ENCODE data around the gene ADAMTS2. TPM values are rescaled to one million over a fixed set of nuclear protein-coding genes. Genes with fewer than 3 reads are reported as not detected.

Gene ADAMTS2
- total and polyA plus RNA-seq, 5 donors from 2014 or later: 0.03 TPM; not detected in 4

DNA sequence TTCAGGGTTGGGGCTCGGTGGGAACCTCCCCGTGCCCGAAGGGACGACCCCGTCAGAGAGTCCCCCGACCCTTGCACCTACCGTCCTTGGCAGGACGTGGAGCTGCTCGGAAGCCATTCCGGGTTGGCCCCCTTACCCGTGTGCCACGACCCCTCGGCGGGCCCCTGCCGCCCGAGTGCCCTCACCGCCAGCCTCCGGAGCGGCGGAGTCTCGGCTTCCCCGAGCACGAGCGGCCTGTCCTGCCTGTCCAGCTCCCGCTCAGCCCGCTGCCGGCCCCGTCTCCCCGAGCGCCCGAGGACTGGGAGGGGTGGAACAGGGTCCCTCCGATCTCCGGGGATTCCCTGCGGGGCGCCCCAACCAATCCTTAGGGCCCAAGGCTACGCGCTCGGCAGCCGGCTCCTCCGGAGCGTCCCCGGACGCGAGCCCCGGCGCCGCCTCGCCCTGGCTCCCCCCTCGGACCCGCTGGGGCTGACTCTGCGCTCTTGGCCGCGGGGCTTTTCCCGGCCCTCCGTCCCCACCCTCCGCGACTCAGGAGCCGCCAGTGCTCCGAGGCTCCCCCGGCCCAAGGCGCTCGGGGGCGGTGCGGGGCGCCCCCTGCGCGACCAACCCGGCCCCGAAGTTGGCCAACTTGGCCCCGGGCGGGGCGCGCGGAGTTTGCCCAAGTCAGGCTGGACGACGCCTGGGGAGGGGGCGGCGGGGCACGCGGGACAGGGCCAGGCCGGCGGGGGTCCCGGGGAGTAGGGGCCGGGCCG is 654 bp downstream of the ADAMTS2 start:
- Mint-ChIP-seq H3K4me1 (peaks cover 0 to 27% (median 3%) of the 10 kb centered on the region in 4 donors), H3K36me3 (no peaks in the 10 kb centered on the region), H3K27ac (no peak overlapping the region), H3K9me3 (peaks cover 0 to 4% (median 0%) of the 10 kb centered on the region in 7 donors), H3K4me3 (no peak overlapping the region), H3K27me3 (peaks cover 53% of the 10 kb centered on the region)
- no peak for DNase-seq
- no peaks in the 10 kb centered on the region for H3K36me3 ChIP-seq (ENCODE audit: control insufficient read depth, insufficient read depth, low read length)
- H3K27me3 ChIP-seq (ENCODE audit: control insufficient read depth, insufficient read depth, low read length): peaks cover 8% of the 10 kb centered on the region
- H3K4me3 ChIP-seq (ENCODE audit: low read depth, low read length): no peak overlapping the region
- H3K27ac ChIP-seq (ENCODE audit: insufficient read depth, low read length, poor library complexity, severe bottlenecking): no peak overlapping the region
- ATAC-seq (ENCODE audit: low read depth in 2 of 2): peak in 1 of 2 donors; percentile 19
- peaks cover 15% of the 10 kb centered on the region for H3K4me1 ChIP-seq (ENCODE audit: control insufficient read depth, insufficient read depth, low read length, poor library complexity, severe bottlenecking)
- no peaks in the 10 kb centered on the region for H3K9me3 ChIP-seq (ENCODE audit: control insufficient read depth in 2 of 2, low read length in 2 of 2)

DNA sequence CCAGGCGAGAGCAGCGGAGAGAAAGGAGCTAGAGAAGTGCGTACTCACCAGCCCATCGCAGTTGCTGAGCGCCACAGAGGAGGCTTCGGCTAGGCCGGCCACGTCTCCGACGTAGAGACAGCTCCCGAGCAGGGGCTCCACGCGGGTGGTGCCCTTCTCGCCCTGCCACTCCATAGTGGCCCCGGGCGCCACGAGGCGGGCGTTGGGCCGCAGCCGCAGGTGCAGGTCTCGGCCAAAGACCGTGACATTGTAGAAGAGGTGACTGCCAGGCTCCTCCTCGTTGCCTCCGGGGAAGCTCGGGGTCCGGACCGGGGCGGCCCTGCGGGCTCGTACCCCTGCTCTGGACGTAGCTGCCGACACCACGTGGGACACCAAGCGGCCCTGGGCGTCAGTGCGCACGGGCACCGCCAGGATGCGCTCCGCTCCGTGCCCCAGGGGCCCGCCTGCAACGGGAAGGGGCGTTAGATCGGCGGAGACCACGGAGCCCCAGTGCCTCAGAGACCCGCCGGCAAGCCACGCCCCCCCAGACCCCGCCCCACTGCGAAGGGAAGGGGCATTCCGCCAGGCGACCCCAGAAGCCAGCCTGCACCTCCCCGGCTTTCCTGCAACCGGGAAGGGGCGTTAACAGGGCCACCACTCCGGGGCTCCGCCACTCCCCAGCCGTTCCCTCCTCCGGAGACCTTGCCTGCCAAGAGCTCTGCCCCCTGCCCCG is 1.4 kb downstream of the ADAMTS2 start:
- H3K27ac Mint-ChIP-seq: no peak overlapping the region
- peaks cover 0 to 27% (median 3%) of the 10 kb centered on the region in 4 donors for H3K4me1 Mint-ChIP-seq
- H3K27me3 Mint-ChIP-seq: peaks cover 53% of the 10 kb centered on the region
- peak overlapping the region in 2 of 4 donors; percentile 48 to 62 for H3K4me3 Mint-ChIP-seq
- no peaks in the 10 kb centered on the region for H3K36me3 ChIP-seq (ENCODE audit: control insufficient read depth, insufficient read depth, low read length)
- H3K4me1 ChIP-seq (ENCODE audit: control insufficient read depth, insufficient read depth, low read length, poor library complexity, severe bottlenecking): peaks cover 15% of the 10 kb centered on the region
- no peak for ATAC-seq (ENCODE audit: low read depth in 2 of 2)
- no peak for DNase-seq
- no peaks in the 10 kb centered on the region for H3K36me3 Mint-ChIP-seq
- H3K9me3 ChIP-seq (ENCODE audit: control insufficient read depth in 2 of 2, low read length in 2 of 2): no peaks in the 10 kb centered on the region
- no peak overlapping the region for H3K4me3 ChIP-seq (ENCODE audit: low read depth, low read length)
- H3K27me3 ChIP-seq (ENCODE audit: control insufficient read depth, insufficient read depth, low read length): peaks cover 8% of the 10 kb centered on the region
- H3K9me3 Mint-ChIP-seq: peaks cover 0 to 4% (median 0%) of the 10 kb centered on the region in 7 donors
- H3K27ac ChIP-seq (ENCODE audit: insufficient read depth, low read length, poor library complexity, severe bottlenecking): no peak overlapping the region

DNA sequence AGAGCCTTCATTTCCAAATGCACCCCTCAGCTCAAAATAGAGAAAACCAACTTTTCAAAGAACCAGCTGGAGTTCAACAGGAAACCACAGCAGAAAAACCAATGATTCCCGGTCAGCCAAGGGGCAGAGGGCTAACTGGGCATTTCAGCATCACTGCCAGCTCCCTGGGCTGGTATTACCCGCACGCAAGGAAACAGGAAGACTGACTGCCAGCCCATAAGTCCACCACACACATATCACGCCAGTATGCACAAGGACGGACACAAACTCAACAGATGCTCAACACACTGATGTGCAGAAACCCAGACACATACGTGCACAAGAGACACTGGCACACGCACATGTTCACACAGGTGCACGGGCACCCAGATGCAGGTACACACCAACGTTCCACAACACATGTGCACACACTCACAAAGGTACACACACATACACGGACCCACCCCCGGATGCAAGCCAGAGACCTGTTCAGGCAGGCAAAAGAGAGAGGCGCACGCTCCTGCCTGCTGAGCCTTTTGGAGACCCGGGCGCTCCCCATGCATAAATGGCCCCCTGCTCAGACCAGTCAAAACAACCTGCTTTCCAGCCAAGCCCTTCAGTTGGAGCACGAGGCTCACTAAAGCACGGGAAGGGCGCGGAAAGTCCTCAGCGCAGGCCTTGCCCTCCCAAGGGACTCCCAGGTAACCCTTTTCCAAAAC is 2.1 kb downstream of the ADAMTS2 start:
- DNase-seq: no peak
- peaks cover 58% of the 10 kb centered on the region for H3K27me3 Mint-ChIP-seq
- Histone ChIP-seq H3K36me3 (ENCODE audit: control insufficient read depth, insufficient read depth, low read length) (no peaks in the 10 kb centered on the region), H3K27me3 (ENCODE audit: control insufficient read depth, insufficient read depth, low read length) (peaks cover 8% of the 10 kb centered on the region), H3K27ac (ENCODE audit: insufficient read depth, low read length, poor library complexity, severe bottlenecking) (no peak overlapping the region), H3K4me1 (ENCODE audit: control insufficient read depth, insufficient read depth, low read length, poor library complexity, severe bottlenecking) (peaks cover 15% of the 10 kb centered on the region), H3K4me3 (ENCODE audit: low read depth, low read length) (no peak overlapping the region), H3K9me3 (ENCODE audit: control insufficient read depth in 2 of 2, low read length in 2 of 2) (no peaks in the 10 kb centered on the region)
- ATAC-seq (ENCODE audit: low read depth in 2 of 2): no peak
- peaks cover 0 to 4% (median 0%) of the 10 kb centered on the region in 7 donors for H3K9me3 Mint-ChIP-seq
- H3K36me3 Mint-ChIP-seq: no peaks in the 10 kb centered on the region
- H3K27ac Mint-ChIP-seq: no peak overlapping the region
- peak overlapping the region in 3 of 4 donors; percentile 47 to 62 (median 48) for H3K4me3 Mint-ChIP-seq
- peaks cover 0 to 27% (median 3%) of the 10 kb centered on the region in 4 donors for H3K4me1 Mint-ChIP-seq

DNA sequence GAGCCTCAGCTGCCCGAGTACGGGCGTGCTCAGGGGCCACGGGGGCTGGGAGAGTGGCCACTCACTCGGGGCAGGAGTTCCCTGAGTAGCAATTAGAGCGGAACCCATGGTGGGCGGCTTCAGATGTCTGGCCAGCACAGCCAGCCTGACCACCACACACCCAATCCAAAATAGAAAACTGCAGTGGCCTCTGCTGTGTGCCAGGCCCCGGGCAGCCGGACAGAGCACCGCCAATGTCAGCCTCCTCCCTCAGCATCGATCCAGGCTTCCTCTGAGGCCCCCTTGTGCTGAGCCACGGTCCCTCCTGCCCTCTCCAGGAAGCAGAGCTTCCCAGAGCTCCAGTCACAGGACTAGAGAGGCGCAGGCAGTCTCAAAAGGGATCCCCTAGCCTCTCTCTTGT is 2.7 kb downstream of the ADAMTS2 start:
- H3K9me3 Mint-ChIP-seq: peaks cover 0 to 4% (median 0%) of the 10 kb centered on the region in 7 donors
- peaks cover 15% of the 10 kb centered on the region for H3K4me1 ChIP-seq (ENCODE audit: control insufficient read depth, insufficient read depth, low read length, poor library complexity, severe bottlenecking)
- DNase-seq (no peak), ATAC-seq (ENCODE audit: low read depth in 2 of 2) (no peak)
- no peaks in the 10 kb centered on the region for H3K36me3 ChIP-seq (ENCODE audit: control insufficient read depth, insufficient read depth, low read length)
- H3K4me3 ChIP-seq (ENCODE audit: low read depth, low read length): no peak overlapping the region
- H3K27ac Mint-ChIP-seq: no peak overlapping the region
- H3K9me3 ChIP-seq (ENCODE audit: control insufficient read depth in 2 of 2, low read length in 2 of 2): no peaks in the 10 kb centered on the region
- no peak overlapping the region for H3K4me3 Mint-ChIP-seq
- no peaks in the 10 kb centered on the region for H3K36me3 Mint-ChIP-seq
- H3K27ac ChIP-seq (ENCODE audit: insufficient read depth, low read length, poor library complexity, severe bottlenecking): no peak overlapping the region
- peaks cover 52% of the 10 kb centered on the region for H3K27me3 Mint-ChIP-seq
- peaks cover 0 to 27% (median 3%) of the 10 kb centered on the region in 4 donors for H3K4me1 Mint-ChIP-seq
- H3K27me3 ChIP-seq (ENCODE audit: control insufficient read depth, insufficient read depth, low read length): peaks cover 8% of the 10 kb centered on the region

DNA sequence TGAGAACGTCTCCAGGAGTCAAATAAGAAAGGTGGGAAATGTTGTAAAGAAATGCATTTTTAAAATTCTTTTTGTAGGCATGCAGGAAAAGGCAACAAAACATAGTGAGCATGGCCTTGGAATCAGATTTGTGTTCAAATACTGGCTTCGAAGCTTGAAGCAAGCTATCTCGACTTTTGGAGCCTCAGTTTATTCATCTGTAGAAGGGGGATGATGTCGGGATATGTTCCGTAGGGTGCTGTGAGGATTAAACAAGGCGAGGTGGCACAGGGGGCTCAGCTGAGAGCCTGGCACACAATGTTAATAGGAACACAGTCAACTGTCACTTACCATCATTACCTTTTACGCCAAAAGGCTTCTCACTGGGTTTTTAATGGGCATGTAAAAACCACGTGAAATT is 4.8 kb downstream of the ADAMTS2 start:
- no peak overlapping the region for H3K4me3 Mint-ChIP-seq
- DNase-seq (no peak), ATAC-seq (ENCODE audit: low read depth in 2 of 2) (no peak)
- H3K27ac Mint-ChIP-seq: no peak overlapping the region
- Histone ChIP-seq H3K4me3 (ENCODE audit: low read depth, low read length) (no peak overlapping the region), H3K27ac (ENCODE audit: insufficient read depth, low read length, poor library complexity, severe bottlenecking) (no peak overlapping the region), H3K36me3 (ENCODE audit: control insufficient read depth, insufficient read depth, low read length) (no peaks in the 10 kb centered on the region), H3K9me3 (ENCODE audit: control insufficient read depth in 2 of 2, low read length in 2 of 2) (no peaks in the 10 kb centered on the region), H3K27me3 (ENCODE audit: control insufficient read depth, insufficient read depth, low read length) (peaks cover 4% of the 10 kb centered on the region), H3K4me1 (ENCODE audit: control insufficient read depth, insufficient read depth, low read length, poor library complexity, severe bottlenecking) (peaks cover 15% of the 10 kb centered on the region)
- peaks cover 0 to 4% (median 0%) of the 10 kb centered on the region in 7 donors for H3K9me3 Mint-ChIP-seq
- H3K27me3 Mint-ChIP-seq: peaks cover 32% of the 10 kb centered on the region
- peaks cover 0 to 12% (median 4%) of the 10 kb centered on the region in 4 donors for H3K4me1 Mint-ChIP-seq
- H3K36me3 Mint-ChIP-seq: no peaks in the 10 kb centered on the region

DNA sequence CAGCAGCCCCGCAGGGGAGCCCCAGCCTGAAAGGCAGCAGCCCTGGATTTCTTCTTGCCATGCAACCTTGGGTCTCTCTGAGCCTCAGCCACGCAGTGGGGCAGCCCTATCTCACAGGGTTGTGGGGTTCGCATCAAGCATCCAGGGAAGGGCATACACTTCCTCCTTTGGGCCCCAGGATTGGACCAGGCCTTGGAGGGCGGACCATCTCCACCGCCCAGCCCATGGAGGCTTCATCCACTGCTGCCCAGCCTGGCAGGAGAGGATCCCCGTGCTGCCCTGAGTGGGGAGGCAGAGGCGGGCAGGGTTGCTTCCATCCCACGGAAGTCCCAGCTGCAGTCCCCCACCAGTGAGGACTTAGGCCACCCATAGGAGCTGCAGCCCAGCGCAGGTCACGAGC is 5.3 kb downstream of the ADAMTS2 start:
- Mint-ChIP-seq H3K27me3 (peaks cover 32% of the 10 kb centered on the region), H3K4me1 (peaks cover 0 to 12% (median 4%) of the 10 kb centered on the region in 4 donors), H3K36me3 (no peaks in the 10 kb centered on the region), H3K9me3 (peaks cover 0 to 4% (median 0%) of the 10 kb centered on the region in 7 donors), H3K27ac (no peak overlapping the region), H3K4me3 (no peak overlapping the region)
- DNase-seq (no peak), ATAC-seq (ENCODE audit: low read depth in 2 of 2) (no peak)
- H3K4me3 ChIP-seq (ENCODE audit: low read depth, low read length): no peak overlapping the region
- peaks cover 15% of the 10 kb centered on the region for H3K4me1 ChIP-seq (ENCODE audit: control insufficient read depth, insufficient read depth, low read length, poor library complexity, severe bottlenecking)
- H3K36me3 ChIP-seq (ENCODE audit: control insufficient read depth, insufficient read depth, low read length): no peaks in the 10 kb centered on the region
- H3K27ac ChIP-seq (ENCODE audit: insufficient read depth, low read length, poor library complexity, severe bottlenecking): no peak overlapping the region
- H3K9me3 ChIP-seq (ENCODE audit: control insufficient read depth in 2 of 2, low read length in 2 of 2): no peaks in the 10 kb centered on the region
- peaks cover 4% of the 10 kb centered on the region for H3K27me3 ChIP-seq (ENCODE audit: control insufficient read depth, insufficient read depth, low read length)

DNA sequence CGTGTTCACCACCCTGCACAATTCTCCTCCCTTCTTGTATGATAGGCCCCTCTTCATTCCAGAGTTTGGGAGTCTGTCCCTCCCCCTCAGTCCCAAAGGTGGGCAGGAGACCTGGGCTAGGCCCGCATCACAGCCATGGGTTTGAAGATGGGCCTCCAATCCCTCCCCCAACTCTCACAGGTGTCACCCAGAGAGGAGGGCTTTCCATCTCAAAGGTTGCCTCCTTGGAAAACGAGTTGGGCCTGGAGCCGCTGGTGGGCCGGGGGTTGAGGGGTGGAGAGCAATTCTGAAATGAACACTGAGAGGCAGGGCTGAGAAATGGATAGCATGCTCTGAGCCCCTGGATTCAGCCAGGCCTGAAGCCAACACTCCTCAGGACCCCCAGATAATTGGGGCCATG is 6.2 kb downstream of the ADAMTS2 start:
- H3K4me1 Mint-ChIP-seq: peaks cover 0 to 12% (median 4%) of the 10 kb centered on the region in 4 donors
- no peak for ATAC-seq (ENCODE audit: low read depth in 2 of 2)

More for the DNA sequence above, 6.2 kb downstream of the ADAMTS2 start:
- H3K27me3 ChIP-seq (ENCODE audit: control insufficient read depth, insufficient read depth, low read length): peaks cover 4% of the 10 kb centered on the region
- no peak overlapping the region for H3K27ac Mint-ChIP-seq
- H3K9me3 Mint-ChIP-seq: peaks cover 0 to 4% (median 0%) of the 10 kb centered on the region in 7 donors
- H3K27me3 Mint-ChIP-seq: peaks cover 32% of the 10 kb centered on the region
- no peak overlapping the region for H3K4me3 Mint-ChIP-seq
- no peak for DNase-seq
- no peaks in the 10 kb centered on the region for H3K36me3 ChIP-seq (ENCODE audit: control insufficient read depth, insufficient read depth, low read length)
- H3K27ac ChIP-seq (ENCODE audit: insufficient read depth, low read length, poor library complexity, severe bottlenecking): no peak overlapping the region
- peaks cover 6% of the 10 kb centered on the region for H3K4me1 ChIP-seq (ENCODE audit: control insufficient read depth, insufficient read depth, low read length, poor library complexity, severe bottlenecking)
- no peaks in the 10 kb centered on the region for H3K9me3 ChIP-seq (ENCODE audit: control insufficient read depth in 2 of 2, low read length in 2 of 2)
- no peak overlapping the region for H3K4me3 ChIP-seq (ENCODE audit: low read depth, low read length)
- H3K36me3 Mint-ChIP-seq: no peaks in the 10 kb centered on the region

Measured in CD4-positive, CD25-positive, alpha-beta regulatory T cell (primary cell).